Effector memory CD4-positive, alpha-beta T cell (primary cell): Measurements from ENCODE around the gene CCNJ.

Experiments
- DNase-seq, 3 donors: peaks; one replicate each; pipeline ENCODE4 v3.0.0-alpha.2; 2020
- H3K27ac ChIP-seq: 2 replicates; pipeline ENCODE4 v1.7.0; 2013; ENCODE audit warnings: mild to moderate bottlenecking, low read length, moderate library complexity; ENCODE audit not compliant: insufficient read depth, poor library complexity, severe bottlenecking
- H3K27me3 ChIP-seq: replicated peaks from 2 replicates; pipeline ENCODE4 v1.7.0; 2013; ENCODE audit warnings: mild to moderate bottlenecking, low read length; ENCODE audit not compliant: insufficient read depth, control insufficient read depth, poor library complexity, severe bottlenecking
- H3K36me3 ChIP-seq: 2 replicates; pipeline ENCODE4 v1.7.0; 2013; ENCODE audit warnings: mild to moderate bottlenecking, low read length, moderate library complexity; ENCODE audit not compliant: control insufficient read depth, insufficient read depth
- H3K4me1 ChIP-seq: 2 replicates; pipeline ENCODE4 v1.7.0; 2013; ENCODE audit warnings: low read length, mild to moderate bottlenecking; ENCODE audit not compliant: control insufficient read depth, insufficient read depth, poor library complexity, severe bottlenecking
- H3K4me3 ChIP-seq: 2 replicates; pipeline ENCODE4 v1.7.0; 2013; ENCODE audit warnings: low read length, low read depth, mild to moderate bottlenecking; ENCODE audit not compliant: insufficient read depth, poor library complexity, severe bottlenecking
- H3K9me3 ChIP-seq: 2 replicates; pipeline ENCODE4 v1.7.0; 2013; ENCODE audit warnings: mild to moderate bottlenecking, low read length, moderate library complexity; ENCODE audit not compliant: control insufficient read depth

Gene CCNJ

DNA sequence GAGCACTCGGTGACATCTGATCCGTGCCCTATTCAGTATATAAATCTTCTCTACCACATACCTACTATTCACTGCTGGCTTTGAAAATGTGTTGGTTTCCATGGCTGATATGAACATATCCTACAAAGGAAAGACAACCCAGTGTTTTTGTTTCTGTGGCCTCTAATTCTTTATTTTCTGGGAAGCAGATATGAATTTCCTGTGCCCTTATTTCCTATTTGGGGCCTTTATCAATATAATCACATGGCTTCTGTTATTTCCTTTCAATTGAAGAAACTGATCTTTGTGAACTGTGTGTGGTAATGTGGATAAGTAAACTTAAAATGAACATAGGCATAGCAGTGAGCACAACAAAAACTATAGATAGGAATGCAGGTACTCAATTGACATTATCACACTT lies 10.6 kb downstream of the CCNJ start:
- DNase-seq, result no peak
- no peaks in the 10 kb centered on the region for H3K9me3 ChIP-seq
- H3K36me3 ChIP-seq, result peaks cover 25% of the 10 kb centered on the region
- no peak overlapping the region for H3K4me3 ChIP-seq
- no peak overlapping the region for H3K27ac ChIP-seq
- H3K27me3 ChIP-seq, result no peaks in the 10 kb centered on the region
- H3K4me1 ChIP-seq, result no peaks in the 10 kb centered on the region

DNA sequence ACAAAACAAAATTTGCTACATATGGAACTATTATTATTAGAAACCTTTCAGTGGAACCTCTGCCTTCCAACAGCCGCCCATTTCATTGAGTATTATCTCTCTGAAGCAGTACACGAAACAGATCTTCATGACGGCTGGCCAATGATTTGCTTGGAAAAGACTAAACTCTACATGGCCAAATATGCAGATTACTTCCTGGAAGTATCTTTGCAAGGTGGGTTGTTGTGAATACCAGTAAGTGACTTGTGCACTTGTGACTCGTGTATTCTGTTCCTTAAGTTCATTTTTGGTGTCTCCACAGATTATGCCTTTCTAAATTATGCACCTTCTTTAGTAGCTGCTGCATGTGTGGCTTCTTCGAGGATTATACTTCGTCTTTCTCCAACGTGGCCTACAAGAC lies 13.4 kb downstream of the CCNJ start:
- H3K36me3 ChIP-seq, result peaks cover 33% of the 10 kb centered on the region
- H3K4me1 ChIP-seq, result no peaks in the 10 kb centered on the region
- H3K27ac ChIP-seq, result no peak overlapping the region

DNA sequence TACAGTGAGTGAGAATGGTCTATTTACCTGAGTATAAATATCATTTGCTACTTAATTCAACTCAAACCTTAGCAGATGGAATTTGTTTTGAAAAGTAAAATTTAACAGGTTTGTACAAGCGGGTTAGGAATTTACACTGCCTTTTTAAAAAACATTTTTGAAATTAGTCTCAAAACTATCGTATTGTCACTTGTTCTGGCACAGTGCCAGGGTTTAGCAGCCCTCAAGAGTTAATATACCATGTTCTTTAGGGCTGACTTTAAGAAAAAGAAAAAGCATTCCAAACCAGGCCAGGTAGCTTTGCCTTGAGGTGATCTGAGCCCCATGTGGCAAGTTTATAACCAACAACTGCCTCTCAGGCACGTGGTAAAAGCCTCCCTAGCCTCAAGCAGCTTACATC lies 17.8 kb downstream of the CCNJ start:
- H3K27me3 ChIP-seq, result no peaks in the 10 kb centered on the region
- no peaks in the 10 kb centered on the region for H3K9me3 ChIP-seq
- no peaks in the 10 kb centered on the region for H3K4me1 ChIP-seq
- H3K27ac ChIP-seq, result no peak overlapping the region
- no peak for DNase-seq
- H3K4me3 ChIP-seq, result no peak overlapping the region
- H3K36me3 ChIP-seq, result peaks cover 28% of the 10 kb centered on the region

More for the DNA sequence above, 13.4 kb downstream of the CCNJ start:
- Histone ChIP-seq H3K27me3 (no peaks in the 10 kb centered on the region), H3K4me3 (no peak overlapping the region), H3K9me3 (no peaks in the 10 kb centered on the region)
- no peak for DNase-seq

DNA sequence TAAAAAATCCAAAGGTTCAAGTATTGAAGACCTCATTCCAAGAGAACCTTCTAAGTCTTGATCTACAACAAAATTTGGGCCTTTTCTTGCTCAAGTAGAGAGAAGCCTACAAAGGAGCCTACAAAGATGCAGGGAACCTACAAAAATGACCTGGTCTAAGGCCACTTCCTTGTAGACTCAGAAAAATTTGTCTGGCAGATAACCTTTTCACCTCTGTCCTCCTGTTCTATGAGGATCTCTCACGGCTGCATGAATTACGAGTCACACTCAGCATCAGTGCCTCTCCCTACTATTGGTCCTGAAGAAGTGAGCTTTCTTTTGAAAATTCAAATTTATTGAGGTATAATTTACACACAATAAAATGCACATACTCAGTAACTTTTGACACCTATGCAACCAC lies 29.3 kb downstream of the CCNJ start:
- no peak for DNase-seq
- H3K36me3 ChIP-seq, result no peaks in the 10 kb centered on the region
- H3K4me1 ChIP-seq, result no peaks in the 10 kb centered on the region
- H3K4me3 ChIP-seq, result no peak overlapping the region
- no peak overlapping the region for H3K27ac ChIP-seq
- no peaks in the 10 kb centered on the region for H3K9me3 ChIP-seq
- H3K27me3 ChIP-seq, result no peaks in the 10 kb centered on the region

GRCh38 chr10:96073722-96074121 lies 30.3 kb downstream of the CCNJ start:
- Histone ChIP-seq H3K27me3 (no peaks in the 10 kb centered on the region), H3K9me3 (no peaks in the 10 kb centered on the region), H3K27ac (no peak overlapping the region), H3K4me3 (no peak overlapping the region), H3K4me1 (no peaks in the 10 kb centered on the region), H3K36me3 (no peaks in the 10 kb centered on the region)
- no peak for DNase-seq

GRCh38 chr10:96074776-96075175 lies 31.4 kb downstream of the CCNJ start:
- Histone ChIP-seq H3K9me3 (no peaks in the 10 kb centered on the region), H3K4me1 (no peaks in the 10 kb centered on the region), H3K36me3 (no peaks in the 10 kb centered on the region), H3K27ac (no peak overlapping the region), H3K27me3 (no peaks in the 10 kb centered on the region), H3K4me3 (no peak overlapping the region)
- no peak for DNase-seq

GRCh38 chr10:96075977-96076376 lies 32.6 kb downstream of the CCNJ start:
- H3K27me3 ChIP-seq, result no peaks in the 10 kb centered on the region
- DNase-seq, result no peak
- no peaks in the 10 kb centered on the region for H3K4me1 ChIP-seq
- no peaks in the 10 kb centered on the region for H3K9me3 ChIP-seq
- H3K27ac ChIP-seq, result no peak overlapping the region
- H3K36me3 ChIP-seq, result no peaks in the 10 kb centered on the region
- H3K4me3 ChIP-seq, result no peak overlapping the region

DNA sequence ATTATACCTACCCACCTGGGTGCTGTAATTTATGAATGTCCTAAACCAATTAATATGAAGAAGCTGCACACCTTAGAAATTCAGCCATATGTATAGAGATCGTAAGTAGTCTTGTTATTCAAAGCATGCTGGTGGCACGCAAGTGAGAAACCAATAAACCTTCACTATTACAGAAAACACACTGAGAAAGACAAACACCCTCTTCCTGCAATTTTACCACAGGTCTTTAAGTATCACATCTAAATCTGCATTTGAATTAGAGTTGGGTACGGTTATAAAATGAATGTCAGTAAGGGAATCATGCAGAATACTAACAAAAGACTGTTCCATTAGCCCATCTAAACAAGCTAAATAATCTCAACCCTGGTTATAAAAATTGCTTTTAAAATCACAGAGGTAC lies 33.8 kb downstream of the CCNJ start:
- no peak overlapping the region for H3K4me3 ChIP-seq
- no peaks in the 10 kb centered on the region for H3K27me3 ChIP-seq
- no peak for DNase-seq
- H3K27ac ChIP-seq, result no peak overlapping the region
- H3K4me1 ChIP-seq, result no peaks in the 10 kb centered on the region
- H3K9me3 ChIP-seq, result no peaks in the 10 kb centered on the region
- no peaks in the 10 kb centered on the region for H3K36me3 ChIP-seq

DNA sequence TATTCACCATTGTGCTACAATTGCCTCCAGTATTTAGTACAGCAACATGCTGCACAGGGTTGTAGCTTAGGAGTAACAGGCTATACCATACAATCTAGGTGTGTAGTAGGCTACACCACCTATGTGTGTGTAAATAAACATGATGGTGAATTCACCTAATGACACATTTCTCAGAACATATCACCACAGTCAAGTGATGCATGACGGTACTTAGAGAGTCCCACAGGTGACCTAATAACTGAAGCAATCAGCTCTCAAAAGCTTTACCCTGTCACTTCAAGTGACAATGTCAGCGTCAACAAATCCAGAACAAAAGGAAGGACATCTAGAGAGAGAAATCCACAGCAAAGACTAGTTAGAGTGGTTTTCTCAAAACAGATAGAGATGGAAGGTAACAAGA lies 38.8 kb downstream of the CCNJ start:
- Histone ChIP-seq H3K27me3 (no peaks in the 10 kb centered on the region), H3K27ac (no peak overlapping the region), H3K4me1 (no peaks in the 10 kb centered on the region), H3K36me3 (no peaks in the 10 kb centered on the region), H3K4me3 (no peak overlapping the region), H3K9me3 (no peaks in the 10 kb centered on the region)
- DNase-seq, result no peak

GRCh38 chr10:96082748-96083147 lies 39.4 kb downstream of the CCNJ start:
- H3K27ac ChIP-seq, result no peak overlapping the region
- no peaks in the 10 kb centered on the region for H3K27me3 ChIP-seq
- DNase-seq, result no peak
- no peaks in the 10 kb centered on the region for H3K9me3 ChIP-seq
- H3K4me3 ChIP-seq, result no peak overlapping the region
- no peaks in the 10 kb centered on the region for H3K4me1 ChIP-seq
- H3K36me3 ChIP-seq, result no peaks in the 10 kb centered on the region

GRCh38 chr10:96089116-96089515 lies 45.7 kb downstream of the CCNJ start:
- Histone ChIP-seq H3K27me3 (no peaks in the 10 kb centered on the region), H3K27ac (no peak overlapping the region), H3K9me3 (peaks cover 4% of the 10 kb centered on the region), H3K4me3 (peak overlapping the region; percentile 90), H3K4me1 (no peaks in the 10 kb centered on the region), H3K36me3 (no peaks in the 10 kb centered on the region)
- DNase-seq, result no peak
